Measurements from ENCODE around the gene MLN.

The MLN gene
- 0 to 0.33 (median 0) reads per million in 17 experiments for total RNA-seq

DNA sequence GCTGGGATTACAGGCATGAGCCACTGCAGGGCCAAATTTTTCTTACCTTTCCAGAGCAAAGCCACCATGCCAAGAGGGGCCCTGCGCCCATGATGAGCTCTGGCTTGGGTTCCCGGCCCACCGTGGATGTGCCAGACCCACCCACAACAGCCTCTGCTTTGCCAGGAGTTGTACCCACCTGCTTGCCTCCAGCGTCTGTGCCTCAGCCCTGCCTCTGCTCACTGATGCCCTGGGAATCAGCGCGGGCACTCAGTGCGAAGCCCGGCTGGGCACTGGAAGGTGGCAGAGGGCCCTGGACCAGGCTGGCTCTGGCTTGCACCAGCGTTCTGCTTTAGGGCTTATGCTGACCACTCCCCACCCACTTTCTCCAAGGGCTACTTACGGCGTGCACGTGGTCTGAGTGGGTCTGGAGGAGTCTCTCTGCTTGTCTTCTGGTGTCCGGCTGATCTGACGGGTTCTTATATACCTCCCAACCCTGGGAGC is at the start of gene MLN:
MLN (minus strand) TSS at position 433 of the 483 bp plus-strand sequence. CDS start 2,840 bp downstream, outside the sequence.
- DNase-seq = no peak

DNA sequence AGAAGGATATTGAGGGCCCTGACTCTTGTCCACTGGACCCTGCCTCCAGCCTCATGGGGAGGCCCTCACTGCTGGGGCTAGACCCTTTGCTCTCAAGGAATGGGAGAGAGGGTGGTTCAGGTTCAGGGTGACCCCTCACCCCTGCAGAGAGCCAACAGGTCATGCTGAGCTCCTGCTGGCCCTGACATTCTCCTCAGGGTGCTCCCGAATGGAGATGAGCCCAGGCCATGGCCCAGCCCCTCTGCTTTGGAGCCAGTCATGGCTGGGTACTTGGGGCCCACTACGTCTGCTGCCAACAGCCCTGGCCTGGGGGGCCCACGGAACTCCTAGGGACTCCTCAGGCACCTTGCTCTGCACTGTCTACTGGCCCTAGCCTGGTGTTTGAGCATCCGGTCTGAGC is 49.2 kb upstream of the MLN start:
- DNase-seq = no peak

DNA sequence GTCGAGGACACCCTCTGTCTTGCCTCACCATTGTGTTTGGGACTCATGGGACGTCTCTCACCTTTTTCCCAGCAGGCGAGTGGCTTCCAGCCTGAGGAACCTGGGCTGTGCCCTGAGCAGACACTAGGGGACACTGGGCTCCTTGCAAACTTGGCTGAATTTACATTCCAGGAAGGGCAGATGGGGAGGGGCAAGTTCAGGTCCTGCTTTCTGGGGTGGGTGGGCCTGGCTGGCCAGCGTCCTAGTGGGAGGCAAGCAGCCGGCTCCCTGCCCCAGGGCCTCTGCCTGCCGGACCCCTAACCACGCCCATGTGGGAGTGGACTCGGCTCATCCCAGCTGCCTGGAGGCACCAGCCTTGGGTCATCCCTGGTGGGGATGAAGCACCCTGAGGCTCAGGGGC is 48.2 kb upstream of the MLN start:
- peak in 1 of 4 experiments; percentile 23 for DNase-seq

DNA sequence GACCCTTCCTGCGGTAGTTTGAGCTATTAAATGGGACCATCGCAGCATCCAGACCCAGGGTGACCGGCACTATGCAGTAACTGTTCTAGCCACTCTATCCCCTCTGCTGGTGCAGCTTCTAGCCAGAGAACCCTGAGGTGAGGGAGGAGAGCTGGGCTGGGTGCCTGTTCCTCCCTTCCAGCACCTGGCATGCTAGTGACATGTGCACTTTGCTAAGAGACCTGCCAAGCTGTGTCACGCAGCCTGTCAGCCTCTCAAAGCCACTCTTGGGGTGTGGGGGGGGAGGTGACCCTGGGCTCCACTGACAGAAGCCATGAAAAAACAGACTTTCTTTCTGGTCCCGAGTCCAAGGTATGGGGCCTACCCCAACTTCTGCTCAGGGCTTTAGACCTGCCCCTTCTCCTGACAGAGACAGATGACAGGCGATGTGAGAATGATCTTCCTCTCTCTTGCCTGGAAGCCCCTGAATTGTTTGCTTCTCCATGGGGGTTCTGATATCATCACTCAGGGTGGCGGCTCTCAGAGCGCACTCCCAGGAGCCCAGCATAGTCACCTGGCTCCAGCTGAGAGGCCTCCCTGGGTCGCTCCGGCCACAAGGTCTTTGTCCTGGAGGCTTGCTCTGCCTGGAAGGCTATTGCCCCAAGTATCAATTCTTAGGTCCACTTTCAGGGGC is 47.2 kb upstream of the MLN start:
- DNase-seq = no peak

- peak in 1 of 4 experiments; percentile 15 for DNase-seq
These were observed 46.5 kb upstream of the MLN start for GRCh38 chr6:33850296-33850695.

DNA sequence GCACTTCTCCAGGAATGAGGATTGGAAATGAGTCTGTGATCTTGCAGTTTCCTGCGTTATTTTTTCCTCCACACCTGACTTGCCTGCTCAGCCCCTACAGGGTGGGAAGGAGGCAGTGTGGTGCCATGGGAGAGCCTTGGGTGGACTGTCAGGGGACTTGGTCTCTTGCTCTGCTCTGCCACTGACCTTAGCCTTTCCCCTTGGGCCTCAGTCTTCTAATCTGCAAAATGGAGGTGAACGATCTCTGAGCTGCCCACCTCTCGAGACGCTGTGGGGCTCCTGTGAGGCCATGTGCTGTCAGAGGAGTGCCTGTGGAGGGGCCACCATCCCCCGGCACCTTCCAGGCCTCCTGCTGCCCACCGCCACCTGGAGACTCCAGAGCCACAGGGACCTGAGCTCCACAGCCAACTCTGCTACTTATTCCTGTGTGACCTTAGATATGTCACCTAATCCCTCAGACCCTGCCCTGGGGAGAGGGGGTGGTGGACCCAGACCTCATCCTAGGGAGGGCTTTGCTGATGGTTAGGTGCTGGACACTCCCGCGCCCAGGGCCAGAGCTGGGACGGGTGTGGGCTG is 45.8 kb upstream of the MLN start:
- no peak for DNase-seq

DNA sequence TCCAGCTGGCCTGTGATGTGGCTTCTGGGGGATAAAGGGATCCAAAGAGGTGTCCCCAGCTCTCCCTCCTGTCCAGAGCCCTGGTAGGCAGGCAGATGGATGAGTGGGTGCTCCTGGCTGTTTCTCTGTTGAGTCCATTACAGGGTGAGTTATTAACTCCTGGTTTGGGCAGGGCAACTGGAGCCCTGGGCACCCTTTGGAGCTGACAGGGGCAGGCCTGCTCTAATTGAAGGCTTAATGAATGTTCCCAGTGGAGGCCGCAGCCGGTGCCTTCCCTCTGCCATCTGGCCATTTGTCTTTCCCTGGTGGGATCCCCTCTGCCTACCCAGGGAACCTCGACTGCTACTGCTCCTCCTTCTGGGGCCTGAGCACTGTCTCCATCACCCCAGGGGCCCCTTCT is 44.7 kb upstream of the MLN start:
- no peak for DNase-seq

DNA sequence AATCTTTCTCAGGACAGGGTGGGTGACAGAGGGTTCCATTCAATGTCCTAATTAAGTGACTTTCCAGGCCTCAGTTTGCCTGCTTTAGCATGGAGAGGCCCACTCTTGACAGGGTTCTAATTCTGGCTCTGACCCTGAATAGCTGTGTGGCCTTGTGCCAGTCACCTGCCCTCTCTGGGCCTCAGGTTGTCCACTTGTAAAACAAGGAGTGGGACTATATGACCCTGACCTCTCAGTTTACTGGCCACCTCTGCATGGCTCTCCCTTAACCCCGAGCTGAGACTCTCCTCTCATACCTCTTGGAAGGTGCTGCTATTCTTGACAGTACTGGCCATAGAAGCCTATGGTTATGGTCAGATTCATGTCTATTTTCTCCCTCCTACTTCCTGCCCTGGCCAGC is 44.1 kb upstream of the MLN start:
- no peak for DNase-seq

- DNase-seq = no peak
These were observed 43.3 kb upstream of the MLN start for GRCh38 chr6:33847078-33847477.

DNA sequence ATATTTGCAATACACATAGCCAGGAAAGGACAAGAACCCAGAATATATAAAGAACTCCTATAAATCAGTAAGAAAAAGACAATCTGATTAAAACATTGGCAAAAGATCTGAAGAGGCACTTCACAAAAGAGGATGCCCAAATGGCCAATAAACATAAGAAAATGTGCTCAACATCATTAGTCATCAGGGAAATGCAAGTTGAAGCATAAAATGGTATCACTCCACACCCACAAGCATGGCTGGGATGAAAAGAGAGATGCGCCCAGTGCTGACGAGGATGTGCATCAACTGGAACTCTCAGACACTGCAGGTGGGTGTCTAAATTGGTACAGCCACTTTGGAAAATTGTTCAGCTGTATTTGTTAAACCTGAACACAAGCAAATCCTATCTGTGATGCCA is 42.4 kb upstream of the MLN start:
- DNase-seq = peak in 1 of 4 experiments; percentile 29

- no peak for DNase-seq
These were observed 41.4 kb upstream of the MLN start for GRCh38 chr6:33845031-33845745.

GRCh38 chr6:33843131-33844121 is 39.6 kb upstream of the MLN start:
- peak in 1 of 4 experiments; percentile 10 for DNase-seq

DNA sequence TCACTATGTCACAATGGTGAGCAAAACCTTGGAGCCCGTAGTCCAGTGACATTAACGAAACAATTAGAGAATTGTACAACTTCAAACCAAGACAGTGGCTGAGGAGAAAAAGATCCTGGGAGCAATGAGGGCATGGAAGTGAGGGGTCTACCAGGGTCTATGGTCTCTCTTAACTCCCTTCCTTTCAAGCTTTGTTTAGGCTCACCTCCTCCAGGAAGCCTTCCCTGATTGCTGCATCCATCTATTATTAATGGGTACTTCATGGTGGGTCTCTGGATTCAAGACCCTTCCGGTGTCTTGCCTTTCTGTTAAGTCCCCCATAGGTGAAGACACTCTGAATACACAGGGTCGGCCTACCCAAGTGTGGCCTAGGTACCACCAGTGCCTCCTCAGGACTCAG is 38.1 kb upstream of the MLN start:
- no peak for DNase-seq

GRCh38 chr6:33841070-33841469 is 37.3 kb upstream of the MLN start:
- DNase-seq = no peak

DNA sequence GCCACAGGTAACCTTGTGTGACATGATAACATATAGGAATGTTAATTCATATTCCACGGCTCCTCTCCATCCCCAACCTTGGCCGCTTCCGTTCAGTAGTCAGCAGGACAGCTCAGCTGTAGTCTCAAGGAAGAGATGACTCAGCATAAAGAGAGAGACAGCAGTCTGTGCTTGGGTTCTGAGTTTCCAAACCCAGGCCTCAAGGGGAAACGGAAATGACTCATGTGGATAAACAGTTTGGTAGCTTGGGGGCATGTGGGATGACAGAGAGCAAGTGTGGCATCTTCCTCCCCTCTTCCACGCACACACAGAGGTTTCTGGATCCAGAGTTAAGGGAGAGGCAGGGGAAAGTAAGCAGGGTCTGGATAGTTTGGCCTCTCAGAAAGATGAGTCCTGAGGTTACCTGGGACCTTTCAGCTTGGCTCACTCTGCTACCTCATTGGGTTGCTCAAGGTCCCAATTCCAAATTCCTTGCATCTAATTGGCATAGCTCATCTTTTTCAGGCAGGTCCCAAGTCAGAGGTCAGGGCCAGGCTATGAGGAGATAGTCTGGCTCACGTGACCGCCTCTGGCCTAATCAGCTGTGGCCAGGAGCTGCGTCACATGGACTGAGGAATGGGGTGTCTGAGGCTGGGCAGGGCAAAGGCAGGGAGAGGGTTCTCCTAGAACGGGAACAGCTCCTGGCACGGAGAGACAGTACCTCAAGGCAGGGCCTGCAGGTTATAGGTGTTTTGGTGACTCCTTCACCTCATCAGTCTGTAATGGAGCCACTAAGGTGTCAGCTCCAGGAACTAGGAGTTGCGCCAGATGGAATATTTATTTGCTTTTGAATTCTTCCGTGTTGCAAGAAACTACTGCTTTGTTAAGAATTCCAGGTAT is 36.5 kb upstream of the MLN start:
- DNase-seq = peak; percentile 88 to 96 (median 92)

DNA sequence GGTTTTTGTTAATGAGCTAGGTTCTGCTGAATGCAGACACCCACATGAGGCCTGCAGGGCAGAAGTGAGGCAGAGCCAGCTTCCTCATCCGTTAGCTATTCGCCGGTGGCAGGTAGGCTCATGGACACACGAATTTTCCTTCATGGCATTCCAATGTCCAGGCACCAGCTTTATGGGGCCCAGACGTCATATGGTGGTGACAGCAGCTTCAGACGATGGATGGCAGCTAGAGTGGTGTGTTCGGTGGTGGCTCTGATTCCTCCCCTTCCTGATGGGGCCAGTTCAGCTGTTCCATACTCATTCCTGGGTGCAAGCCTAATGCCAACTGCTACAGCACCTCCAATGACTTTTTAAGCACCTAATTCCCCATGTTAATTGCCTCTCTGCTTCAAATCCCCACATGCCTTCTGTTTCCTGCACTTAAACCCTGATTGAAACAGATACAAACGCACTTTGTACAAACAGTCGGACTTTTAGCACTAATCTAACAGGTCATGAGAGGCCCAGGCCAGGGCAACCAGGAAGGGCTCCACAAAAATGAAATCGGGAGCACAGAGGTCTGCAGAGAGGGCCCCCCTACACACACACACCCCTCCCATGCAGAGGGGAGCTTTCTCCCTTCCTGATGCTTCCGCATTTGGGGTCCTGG is 35.7 kb upstream of the MLN start:
- DNase-seq = peak in 1 of 4 experiments; percentile 32

- no peak for DNase-seq
These were observed 35.2 kb upstream of the MLN start for GRCh38 chr6:33838983-33839382.

DNA sequence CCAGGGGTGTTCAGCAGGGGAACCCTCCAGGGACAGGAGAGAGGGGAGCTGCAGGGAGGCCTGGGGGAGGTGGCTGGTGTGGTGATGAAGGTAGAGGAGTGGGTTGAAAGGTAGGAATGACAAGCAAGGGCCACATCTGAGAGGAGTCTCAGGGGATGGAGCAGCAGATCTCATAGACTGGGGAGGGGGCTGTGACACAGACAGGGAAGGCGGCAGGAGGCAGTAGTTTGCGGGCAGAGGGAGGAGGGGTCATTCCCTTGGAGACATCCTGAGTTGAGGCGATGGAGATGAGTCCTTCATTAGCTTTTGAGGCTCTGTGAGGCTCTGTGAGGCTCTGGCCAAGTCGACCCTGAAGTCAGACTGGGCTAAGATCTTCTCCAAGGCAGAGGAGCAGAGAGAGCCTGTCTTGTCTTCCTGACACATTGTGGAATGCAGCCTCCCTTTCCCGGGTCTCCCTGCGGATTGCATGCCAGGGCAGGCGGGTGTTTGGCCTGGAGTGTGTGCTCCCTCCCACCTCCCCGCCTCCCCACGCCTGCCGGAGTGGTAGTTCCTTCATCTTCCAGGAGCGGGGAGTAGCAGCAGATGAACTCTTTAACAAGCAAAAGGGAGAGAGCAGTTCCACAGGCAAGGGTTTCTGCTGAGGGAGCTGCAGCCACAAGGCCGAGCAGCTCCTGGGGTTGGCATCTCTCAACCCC is 34.3 kb upstream of the MLN start:
- peak in 1 of 4 experiments; percentile 37 for DNase-seq

DNA sequence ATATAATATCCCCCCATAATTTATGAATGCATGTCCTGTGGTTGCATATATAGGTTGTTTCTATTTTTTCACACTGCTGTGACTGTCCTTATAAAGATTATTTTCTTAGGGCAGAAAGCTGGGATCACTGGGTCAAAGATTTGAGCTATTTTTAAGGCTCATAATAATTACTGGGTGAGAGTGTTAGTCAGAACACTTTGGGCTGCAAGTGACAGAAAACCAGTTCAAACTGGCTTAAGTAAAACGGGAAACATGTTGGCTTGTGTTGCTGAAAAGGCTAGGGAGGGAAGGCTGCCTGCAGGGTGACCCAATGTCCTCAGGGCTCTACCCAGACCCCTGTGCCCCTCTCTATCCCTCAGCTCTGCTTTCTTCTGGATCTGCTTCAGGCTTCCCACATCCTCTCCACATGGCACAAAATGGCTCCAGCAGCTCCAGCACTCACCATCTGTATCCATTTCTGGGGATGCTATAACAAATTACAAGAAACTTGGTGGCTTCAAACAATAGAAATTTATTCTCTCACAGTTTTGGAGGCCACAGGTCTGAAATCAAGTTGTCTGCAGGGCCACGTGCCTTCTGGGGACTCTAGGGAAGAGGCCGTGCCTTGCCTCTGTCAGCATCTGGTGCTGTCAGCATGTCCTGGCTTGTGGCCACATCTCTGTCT is 33.1 kb upstream of the MLN start:
- peak in 1 of 4 experiments; percentile 27 for DNase-seq
